Testis (tissue), 3 donors: ENCODE results near the gene ZGLP1. TPM values are rescaled to one million over a fixed set of nuclear protein-coding genes. Genes with fewer than 3 reads are reported as not detected.

Source experiments
- DNase-seq: peaks from one replicate; pipeline ENCODE4 v3.0.0-alpha.2; 2019
- H3K27ac ChIP-seq, 2 donors: fragments of 200-600 bp; sonication (generic); one replicate each; pipeline ENCODE4 v1.5.1; 2019
- H3K27me3 ChIP-seq: fragments of 200-600 bp; sonication (generic); one replicate; pipeline ENCODE4 v1.5.1; 2019
- H3K36me3 ChIP-seq: fragments of 200-600 bp; sonication (generic); one replicate; pipeline ENCODE4 v1.5.1; 2017; ENCODE audit warnings: low read depth; ENCODE audit errors: missing control alignments
- H3K4me1 ChIP-seq: fragments of 200-600 bp; sonication (generic); one replicate; pipeline ENCODE4 v1.5.1; 2019
- H3K4me3 ChIP-seq, 2 donors: fragments of 200-600 bp; sonication (generic); one replicate each; pipeline ENCODE4 v1.5.1; 2017 to 2019
- H3K9me3 ChIP-seq: fragments of 200-600 bp; sonication (generic); one replicate; pipeline ENCODE4 v1.5.1; 2017
- CTCF ChIP-seq, 3 experiments: fragments of 450-650 bp in 2 of 3; fragments of 200-600 bp in 1 of 3; sonication (generic) in 1 of 3; IDR thresholded peaks; one replicate each; pipeline ENCODE4 v1.5.1; 2016 to 2019; ENCODE audit warnings: antibody characterized with exemption in 3 of 3, mild to moderate bottlenecking in 2 of 3, moderate library complexity in 1 of 3
- POLR2A ChIP-seq: fragments of 450-650 bp; IDR thresholded peaks from one replicate; pipeline ENCODE4 v1.6.1; 2017; ENCODE audit warnings: antibody characterized with exemption, mild to moderate bottlenecking, moderate library complexity
- WGBS, 2 donors: methylation state at CpG; one replicate each; pipeline ENCODE4 v1.1.5; 2018; 5-methylcytosine and 5-hydroxymethylcytosine counted together
- intact Hi-C: fragments of 100-400 bp; cut with DNase I; formaldehyde crosslinking; loops from one replicate; pipeline ENCODE4 v1.15.1; 2023; ENCODE audit warnings: low total_unique reads
- polyA plus RNA-seq: library from polyadenylated mRNA; stranded (reverse); fragments of 350-450 nt; fragmentation: Illumina TruSeq; extraction: RNeasy Lipid Tissue Mini Kit (QIAGEN cat#74804); gene quantifications from one replicate; pipeline ENCODE4 v1.2.3, GENCODE V29; 2014; ENCODE audit warnings: low read depth, low replicate concordance; ENCODE audit not compliant: insufficient read depth
- total RNA-seq, 2 donors: library from RNA; depleted of rRNA; stranded (reverse); fragments of >200 nt; gene quantifications; one replicate each; pipeline ENCODE4 v1.2.3, GENCODE V29; 2016

Gene ZGLP1
- total and polyA plus RNA-seq, 3 donors from 2014 or later, result 10.5 to 22.1 (median 12.8) TPM

- no peaks in the 10 kb centered on the region for H3K9me3 ChIP-seq
- H3K36me3 ChIP-seq, result no peaks in the 10 kb centered on the region
- DNase-seq, result no peak
- TF ChIP-seq CTCF (IDR thresholded peaks at IDR 0.05) (no peak), POLR2A (no peak)
- H3K4me3 ChIP-seq, result no peak overlapping the region
- WGBS, 2 donors, result 59 to 67% methylated on average over 10 of the region's 10 CpGs
- H3K27me3 ChIP-seq, result no peaks in the 10 kb centered on the region
- intact Hi-C loops, result no loop called here
- H3K27ac ChIP-seq, result no peak overlapping the region
- H3K4me1 ChIP-seq, result no peaks in the 10 kb centered on the region
Measured at GRCh38 chr19:10346509-10346908, 36.9 kb upstream of the ZGLP1 start.

GRCh38 chr19:10344780-10345179 is 35.2 kb upstream of the ZGLP1 start:
- DNase-seq, result no peak
- TF ChIP-seq POLR2A (no peak), CTCF (IDR thresholded peaks at IDR 0.05) (no peak)
- no peak overlapping the region for H3K27ac ChIP-seq
- H3K4me1 ChIP-seq, result no peaks in the 10 kb centered on the region
- no peaks in the 10 kb centered on the region for H3K9me3 ChIP-seq
- 86 to 90% methylated on average over 10 of the region's 10 CpGs for WGBS, 2 donors
- no peaks in the 10 kb centered on the region for H3K36me3 ChIP-seq
- no peaks in the 10 kb centered on the region for H3K27me3 ChIP-seq
- intact Hi-C loops, result no loop called here
- no peak overlapping the region for H3K4me3 ChIP-seq

GRCh38 chr19:10343495-10343894 is 33.9 kb upstream of the ZGLP1 start:
- 68 to 84% methylated on average over 2 of the region's 2 CpGs for WGBS, 2 donors
- H3K36me3 ChIP-seq, result no peaks in the 10 kb centered on the region
- H3K9me3 ChIP-seq, result no peaks in the 10 kb centered on the region
- H3K4me1 ChIP-seq, result no peaks in the 10 kb centered on the region
- TF ChIP-seq POLR2A (no peak), CTCF (IDR thresholded peaks at IDR 0.05) (no peak)
- intact Hi-C loops, result no loop called here
- no peaks in the 10 kb centered on the region for H3K27me3 ChIP-seq
- H3K27ac ChIP-seq, result no peak overlapping the region
- DNase-seq, result no peak
- H3K4me3 ChIP-seq, result no peak overlapping the region

DNA sequence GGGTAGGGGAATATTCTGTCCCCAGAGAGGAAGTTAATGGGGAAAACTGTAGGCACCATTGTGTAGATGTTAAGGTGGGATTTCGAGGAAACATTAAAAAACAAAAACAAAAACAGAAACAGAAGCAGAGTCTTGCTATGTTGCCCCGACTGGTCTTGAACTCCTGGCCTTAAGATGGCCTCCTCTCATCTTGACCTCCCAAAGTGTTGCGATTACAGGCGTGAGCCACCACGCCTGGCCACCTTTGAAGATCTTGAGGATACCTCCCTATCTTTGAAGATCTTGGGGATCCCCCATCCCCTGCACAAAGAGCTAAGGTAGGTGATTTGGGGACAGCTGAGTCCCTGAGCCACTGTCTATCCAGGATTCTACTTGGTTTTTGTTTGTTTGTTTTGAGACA is 30.4 kb upstream of the ZGLP1 start:
- WGBS, 2 donors, result 93 to 96% methylated on average over 5 of the region's 5 CpGs
- TF ChIP-seq CTCF (IDR thresholded peaks at IDR 0.05) (no peak), POLR2A (no peak)

GRCh38 chr19:10339380-10339960 is 29.9 kb upstream of the ZGLP1 start, which contains the start of gene ICAM3:
Gene ICAM3 (minus strand): TSS chr19:10339624. CDS start chr19:10339614, 10 bp downstream.
- H3K27me3 ChIP-seq, result no peaks in the 10 kb centered on the region
- intact Hi-C loops, result no loop called here
- H3K4me1 ChIP-seq, result peaks cover under 1% of the 10 kb centered on the region
- 73 to 87% methylated on average over 11 to 14 of the region's 14 CpGs for WGBS, 2 donors
- TF ChIP-seq POLR2A (no peak), CTCF (IDR thresholded peaks at IDR 0.05) (no peak)
- H3K4me3 ChIP-seq, result no peak within 1 kb of the TSS
- H3K9me3 ChIP-seq, result no peaks in the 10 kb centered on the region
- no peak within 1 kb of the TSS for H3K27ac ChIP-seq
- no peak for DNase-seq
- H3K36me3 ChIP-seq, result no peaks in the 10 kb centered on the region

More for the DNA sequence above, 30.4 kb upstream of the ZGLP1 start:
- Histone ChIP-seq H3K36me3 (no peaks in the 10 kb centered on the region), H3K27ac (no peak overlapping the region), H3K27me3 (no peaks in the 10 kb centered on the region), H3K9me3 (no peaks in the 10 kb centered on the region), H3K4me1 (no peaks in the 10 kb centered on the region), H3K4me3 (no peak overlapping the region)
- intact Hi-C loops, result no loop called here
- DNase-seq, result no peak
